NCI-H1694 treated with DMSO at 0.1 percent for 48 hours (cell line): ENCODE results near the gene FBXO7.

Experiments
- DNase-seq: peaks from one replicate; lab custom pipeline; 2025; lab: John Stamatoyannopoulos, UW

The FBXO7 gene

GRCh38 chr22:32531931-32532819, 57.6 kb downstream of the FBXO7 start:
- no peak for DNase-seq

GRCh38 chr22:32532820-32533128, 58.2 kb downstream of the FBXO7 start:
- no peak for DNase-seq

DNA sequence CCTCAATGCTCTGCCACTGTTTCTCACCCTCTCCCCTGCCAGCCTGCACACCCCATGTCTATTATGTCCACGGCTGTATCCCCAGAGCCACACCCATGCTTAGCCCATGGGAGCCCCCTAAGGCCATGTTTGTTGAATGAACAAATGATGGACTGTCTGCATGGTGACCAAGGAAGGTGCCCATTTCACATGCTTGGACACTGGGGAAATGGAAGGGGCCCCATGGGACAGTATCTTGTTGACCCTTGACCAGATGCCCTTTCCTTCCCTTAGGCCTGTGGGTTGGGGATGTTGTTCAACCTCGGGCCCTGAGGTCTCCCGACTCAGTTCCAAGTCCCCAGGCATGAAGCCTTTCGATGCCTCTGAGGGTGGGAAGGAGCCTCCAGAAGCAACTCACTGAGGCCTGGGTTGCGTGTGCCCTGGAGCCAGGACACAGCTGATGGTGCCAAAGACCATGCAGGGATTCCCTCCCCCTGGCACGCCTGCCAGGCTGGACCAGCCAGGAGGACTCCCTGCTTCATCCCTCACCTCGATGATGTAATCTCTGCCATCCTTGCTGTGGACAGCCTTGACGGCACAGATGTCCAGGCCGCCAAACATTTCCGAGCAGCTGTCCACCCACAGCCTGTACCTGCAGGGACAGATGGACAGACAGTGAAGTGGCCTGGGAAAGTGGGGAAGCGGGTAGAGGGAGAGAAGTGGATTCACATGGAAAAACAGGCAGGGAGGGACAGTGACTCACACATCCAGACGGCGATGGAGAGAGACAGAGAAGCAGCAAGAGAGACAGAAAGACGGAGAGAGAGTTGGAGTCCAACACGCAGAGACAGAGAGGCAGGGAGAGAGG, 58.9 kb downstream of the FBXO7 start:
- no peak for DNase-seq

- DNase-seq, result no peak
Observed at GRCh38 chr22:32534252-32535235, 59.9 kb downstream of the FBXO7 start.

GRCh38 chr22:32535531-32536190, 61.0 kb downstream of the FBXO7 start:
- no peak for DNase-seq

GRCh38 chr22:32536352-32536751, 61.7 kb downstream of the FBXO7 start:
- no peak for DNase-seq

DNA sequence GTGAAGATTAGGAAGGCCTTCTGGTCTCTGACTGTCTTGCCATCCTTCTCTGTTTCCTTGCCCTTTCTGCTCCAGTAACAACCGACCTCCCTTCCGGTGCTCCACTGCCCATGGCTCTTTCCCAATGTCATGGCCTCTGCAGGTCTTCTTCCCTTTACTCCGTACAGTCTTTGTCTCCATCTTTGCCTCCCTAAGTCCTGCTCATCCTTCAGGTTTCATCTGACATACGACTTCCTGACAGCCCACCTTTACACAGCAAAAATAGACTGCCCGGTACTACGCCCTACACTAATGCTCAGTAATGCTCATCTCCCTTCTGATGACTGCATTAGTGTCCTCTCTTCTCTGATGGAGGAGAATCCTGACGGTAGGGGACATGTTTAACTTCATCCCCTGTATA, 63.9 kb downstream of the FBXO7 start:
- DNase-seq, result no peak

DNA sequence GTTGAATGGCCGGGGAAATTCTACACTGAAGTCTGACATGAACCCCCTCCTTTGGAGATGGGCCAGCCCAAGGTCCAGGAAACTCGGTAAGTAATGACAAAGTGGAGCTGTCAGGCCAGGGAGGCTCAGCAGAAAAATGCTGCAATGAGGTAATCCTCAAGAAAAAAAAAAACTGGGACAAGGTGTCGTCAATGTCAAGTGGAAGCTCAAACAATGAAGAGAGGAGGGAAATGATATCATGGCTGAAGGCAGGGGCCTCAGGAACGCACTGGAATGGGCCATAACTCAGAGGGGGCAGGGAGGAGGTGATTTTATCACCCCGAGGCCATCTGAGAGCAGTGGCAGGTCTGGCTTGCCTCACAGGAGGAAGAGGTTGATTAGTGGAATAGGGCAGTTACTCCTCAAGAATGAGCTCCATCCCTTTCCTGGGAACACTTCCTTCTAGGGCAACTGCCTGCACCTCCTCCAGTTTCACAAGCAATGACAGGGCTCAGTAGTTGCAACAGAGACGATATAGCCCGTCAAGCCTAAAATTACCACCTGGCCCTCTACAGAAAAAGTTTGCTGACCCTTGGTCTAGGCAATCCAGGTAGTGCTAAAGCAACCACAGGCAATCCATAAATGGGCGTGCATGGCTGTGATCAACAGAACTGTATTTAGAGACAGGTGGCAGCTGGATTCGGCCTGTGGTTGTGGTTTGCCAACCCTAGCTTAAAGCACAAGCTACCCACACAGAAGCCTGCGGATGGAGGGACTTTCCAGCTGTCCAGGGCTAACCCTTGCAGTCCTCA, 65.2 kb downstream of the FBXO7 start:
- DNase-seq, result no peak

- DNase-seq, result no peak
Observed at GRCh38 chr22:32541481-32541880, 66.9 kb downstream of the FBXO7 start.

GRCh38 chr22:32542066-32542676, 67.6 kb downstream of the FBXO7 start:
- no peak for DNase-seq

GRCh38 chr22:32542677-32543357, 68.2 kb downstream of the FBXO7 start:
- no peak for DNase-seq

- no peak for DNase-seq
Observed at GRCh38 chr22:32544953-32545558, 70.4 kb downstream of the FBXO7 start.

DNA sequence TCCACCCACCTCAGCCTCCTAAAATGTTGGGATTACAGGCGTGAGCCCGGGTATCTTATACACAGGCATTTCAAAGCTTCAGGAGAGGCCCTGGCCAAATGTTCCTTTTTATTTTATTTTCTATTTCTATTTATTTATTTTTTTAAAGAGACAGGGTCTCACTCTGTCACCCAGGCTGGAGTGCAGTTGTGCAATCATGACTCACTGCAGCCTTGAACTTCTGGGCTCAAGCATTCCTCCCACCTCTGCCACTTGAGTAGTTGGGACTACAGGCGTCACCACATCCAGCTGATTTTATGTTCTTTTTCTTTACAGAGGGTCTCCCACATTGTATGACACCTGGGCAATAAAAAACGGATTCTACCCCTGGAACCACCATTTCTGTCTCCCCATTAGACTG, 71.2 kb downstream of the FBXO7 start:
- DNase-seq, result no peak

DNA sequence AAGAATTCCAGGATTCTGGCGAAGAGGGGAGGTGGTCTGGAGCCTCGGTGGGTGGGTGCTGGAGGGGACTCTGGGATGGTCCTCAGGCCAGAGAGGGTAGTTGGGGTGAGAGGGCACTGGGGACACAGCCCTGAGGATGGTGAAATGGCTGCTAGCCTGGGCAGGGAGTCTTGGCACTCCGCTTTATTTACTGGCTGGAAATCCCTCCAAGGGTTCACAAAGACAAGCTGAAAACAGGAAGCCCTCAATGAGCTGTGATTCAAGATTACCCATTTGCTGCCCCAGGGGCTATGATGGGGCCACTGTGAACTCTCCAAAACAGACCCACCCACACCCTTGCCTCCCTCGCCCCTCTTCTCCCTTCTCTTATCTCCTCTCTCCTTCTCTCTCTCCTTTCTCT, 71.9 kb downstream of the FBXO7 start:
- DNase-seq, result no peak

GRCh38 chr22:32546935-32547334, 72.3 kb downstream of the FBXO7 start:
- no peak for DNase-seq

GRCh38 chr22:32548039-32548438, 73.4 kb downstream of the FBXO7 start:
- no peak for DNase-seq
